Esophagus muscularis mucosa (tissue), 4 donors: ENCODE data around the gene PIWIL4. TPM values are rescaled to one million over a fixed set of nuclear protein-coding genes. Genes with fewer than 3 reads are reported as not detected.

Source experiments
- DNase-seq: peaks from one replicate; pipeline ENCODE4 v3.0.0-alpha.2; 2017; ENCODE audit errors: extremely low spot score
- H3K27ac ChIP-seq, 4 donors: fragments of 200-600 bp; sonication (generic); replicated peaks in 1 of 4; 1 replicate in 3 of 4; 2 replicates in 1 of 4; pipeline ENCODE4 v1.5.1; 2016 to 2019; ENCODE audit warnings: mild to moderate bottlenecking in 1 of 4
- H3K27me3 ChIP-seq, 4 donors: fragments of 200-600 bp; sonication (generic); one replicate each; pipeline versions ENCODE4 v1.5.1 to v1.6.0; 2016 to 2019
- H3K36me3 ChIP-seq, 4 donors: fragments of 200-600 bp; sonication (generic); one replicate each; pipeline ENCODE4 v1.5.1; 2016 to 2019
- H3K4me1 ChIP-seq, 4 donors: fragments of 200-600 bp; sonication (generic); one replicate each; pipeline ENCODE4 v1.5.1; 2016 to 2019
- H3K4me3 ChIP-seq, 4 donors: fragments of 200-600 bp; sonication (generic); 1 replicate in 2 of 4; 2 replicates in 2 of 4; pipeline ENCODE4 v1.5.1; 2016 to 2019; ENCODE audit warnings: mild to moderate bottlenecking in 4 of 4, moderate library complexity in 1 of 4
- H3K9me3 ChIP-seq, 4 donors: fragments of 200-600 bp; sonication (generic); 1 replicate in 3 of 4; 2 replicates in 1 of 4; pipeline ENCODE4 v1.5.1; 2016 to 2019
- EP300 ChIP-seq: sonication (generic); formaldehyde crosslinking; IDR thresholded peaks from one replicate; pipeline ENCODE4 v1.6.1; 2017; ENCODE audit warnings: antibody characterized with exemption
- POLR2A ChIP-seq: fragments of 450-650 bp; IDR thresholded peaks from one replicate; pipeline ENCODE4 v1.6.1; 2017; ENCODE audit warnings: antibody characterized with exemption, moderate library complexity, mild to moderate bottlenecking, low read depth
- POLR2AphosphoS5 ChIP-seq, 2 donors: sonication (generic); formaldehyde crosslinking; IDR thresholded peaks; one replicate each; pipeline ENCODE4 v1.6.1; 2017; ENCODE audit warnings: antibody characterized with exemption in 2 of 2
- WGBS: methylation state at CpG from one replicate; pipeline ENCODE4 v1.1.5; 2018; 5-methylcytosine and 5-hydroxymethylcytosine counted together
- intact Hi-C: fragments of 100-400 bp; cut with DNase I; formaldehyde crosslinking; loops from one replicate; pipeline ENCODE4 v1.15.1; 2023
- total RNA-seq, 4 donors: library from RNA; depleted of rRNA; stranded (reverse); fragments of >200 nt; gene quantifications; one replicate each; pipeline versions ENCODE4 v1.1.0 to v1.2.1, GENCODE V29; 2016
- TF ChIP-seq, protein P1 (sequence below), 3 experiments: fragments of 200-600 bp in 2 of 3; fragments of 450-650 bp in 1 of 3; sonication (generic) in 2 of 3; IDR thresholded peaks; one replicate each; pipeline ENCODE4 v1.5.1; 2017 to 2019; ENCODE audit warnings: antibody characterized with exemption in 3 of 3, mild to moderate bottlenecking in 2 of 3, moderate library complexity in 1 of 3

Gene PIWIL4
- 1 to 10 TPM; 3.2 to 4.5 (median 4.1) TPM for total RNA-seq

DNA sequence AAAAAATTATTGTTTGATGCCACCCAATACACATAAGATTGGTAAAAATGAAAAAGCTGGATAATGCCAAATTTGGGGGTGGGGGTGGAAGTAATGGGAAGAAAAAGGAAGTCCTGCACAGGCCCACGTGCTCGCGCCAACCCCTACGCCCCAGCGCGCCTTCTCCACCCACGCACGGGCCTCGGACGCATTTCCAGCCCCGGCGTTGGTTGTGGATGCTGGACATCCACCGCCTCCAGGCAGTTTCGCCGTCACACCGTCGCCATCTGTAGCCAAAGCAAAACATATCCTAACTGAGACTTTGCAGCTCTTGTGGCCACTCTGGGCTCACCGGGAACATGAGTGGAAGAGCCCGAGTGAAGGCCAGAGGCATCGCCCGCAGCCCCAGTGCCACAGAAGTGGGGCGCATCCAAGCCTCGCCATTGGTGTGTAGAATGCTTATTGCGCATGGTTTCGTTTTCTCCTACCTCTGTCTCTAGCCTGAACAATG is at the start of gene PIWIL4:
Gene PIWIL4 (plus strand): TSS at position 188 of the 490 bp plus-strand sequence. CDS start 151 bp downstream, at position 339.
- Histone ChIP-seq H3K27me3 (no peaks in the 10 kb centered on the region), H3K4me3 (no peak within 1 kb of the TSS), H3K27ac (no peak within 1 kb of the TSS), H3K4me1 (peaks cover 0 to 9% (median 2%) of the 10 kb centered on the region in 4 donors), H3K36me3 (no peaks in the 10 kb centered on the region), H3K9me3 (no peaks in the 10 kb centered on the region)
- intact Hi-C loops = no loop called here
- WGBS = 96% methylated on average over 16 of the region's 25 CpGs
- no peak for DNase-seq
- TF ChIP-seq, protein P1, sequence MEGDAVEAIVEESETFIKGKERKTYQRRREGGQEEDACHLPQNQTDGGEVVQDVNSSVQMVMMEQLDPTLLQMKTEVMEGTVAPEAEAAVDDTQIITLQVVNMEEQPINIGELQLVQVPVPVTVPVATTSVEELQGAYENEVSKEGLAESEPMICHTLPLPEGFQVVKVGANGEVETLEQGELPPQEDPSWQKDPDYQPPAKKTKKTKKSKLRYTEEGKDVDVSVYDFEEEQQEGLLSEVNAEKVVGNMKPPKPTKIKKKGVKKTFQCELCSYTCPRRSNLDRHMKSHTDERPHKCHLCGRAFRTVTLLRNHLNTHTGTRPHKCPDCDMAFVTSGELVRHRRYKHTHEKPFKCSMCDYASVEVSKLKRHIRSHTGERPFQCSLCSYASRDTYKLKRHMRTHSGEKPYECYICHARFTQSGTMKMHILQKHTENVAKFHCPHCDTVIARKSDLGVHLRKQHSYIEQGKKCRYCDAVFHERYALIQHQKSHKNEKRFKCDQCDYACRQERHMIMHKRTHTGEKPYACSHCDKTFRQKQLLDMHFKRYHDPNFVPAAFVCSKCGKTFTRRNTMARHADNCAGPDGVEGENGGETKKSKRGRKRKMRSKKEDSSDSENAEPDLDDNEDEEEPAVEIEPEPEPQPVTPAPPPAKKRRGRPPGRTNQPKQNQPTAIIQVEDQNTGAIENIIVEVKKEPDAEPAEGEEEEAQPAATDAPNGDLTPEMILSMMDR (IDR thresholded peaks at IDR 0.05) = no peak
- TF ChIP-seq EP300 (no peak), POLR2AphosphoS5 (IDR thresholded peaks at IDR 0.05) (no peak), POLR2A (no peak)

DNA sequence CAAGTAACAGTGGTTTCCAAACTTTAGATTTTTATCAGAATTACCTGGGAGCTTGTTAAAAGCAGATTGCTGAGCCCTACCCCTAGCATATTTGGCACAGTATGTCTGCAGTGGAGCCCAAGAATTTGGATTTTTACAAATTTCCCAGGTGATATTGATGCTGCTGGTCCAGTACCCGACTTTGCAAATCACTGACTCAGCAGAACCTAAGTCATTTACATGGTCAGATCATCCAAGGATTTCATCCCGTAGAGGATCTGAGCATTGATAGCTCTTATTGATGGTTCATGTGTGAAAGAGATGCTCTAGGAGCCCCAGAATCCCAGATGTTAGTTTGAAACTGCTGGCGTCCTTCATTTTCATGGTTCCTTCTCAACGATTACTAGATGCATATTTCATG is 48.9 kb upstream of the PIWIL4 start:
- WGBS = 68% methylated on average over 4 of the region's 4 CpGs
- DNase-seq = no peak
- Histone ChIP-seq H3K4me3 (no peak overlapping the region), H3K4me1 (peaks cover 0 to 4% (median 4%) of the 10 kb centered on the region in 4 donors), H3K27me3 (no peaks in the 10 kb centered on the region), H3K36me3 (no peaks in the 10 kb centered on the region), H3K9me3 (no peaks in the 10 kb centered on the region), H3K27ac (no peak overlapping the region)
- TF ChIP-seq POLR2AphosphoS5 (IDR thresholded peaks at IDR 0.05) = no peak
- TF ChIP-seq, protein P1 (IDR thresholded peaks at IDR 0.05) = no peak
- TF ChIP-seq EP300 = no peak
- TF ChIP-seq POLR2A = no peak
- intact Hi-C loops = no loop called here

DNA sequence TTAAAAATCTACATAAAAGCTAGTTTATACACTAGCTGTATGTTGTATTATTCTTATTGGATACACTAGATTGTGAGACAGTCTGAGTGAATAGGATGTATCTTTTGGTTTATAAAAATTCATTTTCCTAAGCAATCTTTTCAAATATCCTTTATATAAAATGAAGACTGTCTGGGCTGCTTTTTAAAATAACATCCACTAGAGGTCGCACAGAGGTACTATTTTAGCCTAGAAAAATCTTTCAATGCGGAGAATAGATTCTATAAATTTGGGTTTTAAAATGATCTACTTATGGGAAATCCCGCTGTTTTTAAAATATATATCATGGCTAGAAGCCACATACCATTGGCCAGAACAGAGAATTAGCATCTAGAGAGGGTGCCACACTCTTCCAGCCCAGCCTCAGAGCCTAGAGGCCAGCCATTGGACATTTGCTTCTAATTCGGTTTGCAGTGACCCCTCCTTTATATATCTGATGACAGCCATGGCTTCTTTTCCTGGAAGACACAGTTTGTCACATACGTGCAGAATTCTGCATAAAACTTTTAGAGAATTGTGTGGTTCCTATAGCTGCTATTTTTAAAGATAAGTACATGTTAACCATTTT is 47.6 kb upstream of the PIWIL4 start:
- peaks cover 0 to 4% (median 4%) of the 10 kb centered on the region in 4 donors for H3K4me1 ChIP-seq
- H3K4me3 ChIP-seq = no peak overlapping the region
- no peaks in the 10 kb centered on the region for H3K9me3 ChIP-seq
- no peak for DNase-seq
- H3K27me3 ChIP-seq = no peaks in the 10 kb centered on the region
- 16% methylated on average over 5 of the region's 5 CpGs for WGBS
- intact Hi-C loops = loop anchor here (2.0 to 10.0 kb wide), 3 partner anchors 38 to 375 kb away; no protein-coding TSS in a partner anchor
- no peak overlapping the region for H3K27ac ChIP-seq
- no peak for TF ChIP-seq POLR2AphosphoS5 (IDR thresholded peaks at IDR 0.05)
- TF ChIP-seq, protein P1 (IDR thresholded peaks at IDR 0.05) = peak; percentile 60 to 74 (median 63)
- no peaks in the 10 kb centered on the region for H3K36me3 ChIP-seq

DNA sequence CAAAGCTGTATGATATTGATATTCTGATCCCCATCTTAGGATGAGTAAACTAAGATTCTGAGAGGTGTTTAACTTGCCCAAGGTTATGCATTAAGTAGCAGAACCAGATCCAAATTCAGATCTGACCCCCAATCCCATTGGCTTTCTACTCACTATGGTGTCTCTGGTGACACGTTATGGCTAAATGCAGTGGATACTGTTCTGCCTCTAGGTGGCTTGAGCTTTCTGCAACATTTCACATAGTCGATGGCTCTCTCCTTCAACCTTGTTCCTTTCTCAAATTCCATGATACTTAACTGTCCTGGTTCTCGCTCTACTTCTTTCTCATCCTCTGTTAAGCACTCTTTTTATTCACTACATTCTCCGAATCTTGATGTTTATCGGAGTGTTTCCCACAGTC is 45.5 kb upstream of the PIWIL4 start:
- 66% methylated on average over 5 of the region's 5 CpGs for WGBS
- H3K36me3 ChIP-seq = no peaks in the 10 kb centered on the region
- no peaks in the 10 kb centered on the region for H3K27me3 ChIP-seq
- no peak for DNase-seq
- no peaks in the 10 kb centered on the region for H3K9me3 ChIP-seq
- no peak overlapping the region for H3K27ac ChIP-seq
- no peak overlapping the region for H3K4me3 ChIP-seq
- intact Hi-C loops = loop anchor here (2.0 to 10.0 kb wide), 3 partner anchors 36 to 373 kb away; no protein-coding TSS in a partner anchor
- TF ChIP-seq, protein P1 (IDR thresholded peaks at IDR 0.05) = peak in 1 of 3 experiments; percentile 28
- no peak for TF ChIP-seq EP300
- H3K4me1 ChIP-seq = peaks cover 0 to 9% (median 9%) of the 10 kb centered on the region in 4 donors
